HepG2 (cell line): ENCODE data around the gene HMGCR. TPM values are rescaled to one million over a fixed set of nuclear protein-coding genes. Genes with fewer than 3 reads are reported as not detected.
A peak's percentile ranks its signal among the peaks of the same experiment; 100 is the strongest.

Source experiments
- AGO2 ChIP-seq: fragments of 200-400 bp; formaldehyde crosslinking; optimal IDR thresholded peaks from 2 replicates; pipeline ENCODE3; 2017; ENCODE audit warnings: mild to moderate bottlenecking, low read depth, low read length, moderate library complexity
- ATF1 ChIP-seq: IDR thresholded peaks from 2 replicates; pipeline ENCODE4 v1.6.1; 2016; ENCODE audit warnings: mild to moderate bottlenecking, control low read depth
- ATRX ChIP-seq: sonication (generic); formaldehyde crosslinking; IDR thresholded peaks from 2 replicates; pipeline ENCODE4 v1.4.0; 2020; ENCODE audit warnings: missing genetic modification reagents, borderline replicate concordance
- FOXC1 ChIP-seq: sonication (generic); formaldehyde crosslinking; IDR thresholded peaks from 2 replicates; pipeline ENCODE4 v1.8.0; 2022; ENCODE audit warnings: mild to moderate bottlenecking, missing genetic modification reagents, borderline replicate concordance
- GATA4 ChIP-seq: sonication (generic); IDR thresholded peaks from 2 replicates; pipeline ENCODE4 v1.6.1; 2016; ENCODE audit warnings: antibody characterized with exemption, low read depth, borderline replicate concordance
- GATAD2A ChIP-seq: IDR thresholded peaks from 2 replicates; pipeline ENCODE4 v1.6.1; 2016
- HNRNPLL ChIP-seq: fragments of 200-400 bp; formaldehyde crosslinking; IDR thresholded peaks from 2 replicates; pipeline ENCODE4 v1.6.1; 2017; ENCODE audit warnings: mild to moderate bottlenecking, low read depth, low read length; ENCODE audit not compliant: poor library complexity, severe bottlenecking
- HOXA5 ChIP-seq: sonication (generic); formaldehyde crosslinking; IDR thresholded peaks from 2 replicates; pipeline ENCODE4 v1.4.0; 2020; ENCODE audit warnings: missing genetic modification reagents
- MNT ChIP-seq: fragments of 450-650 bp; IDR thresholded peaks from 2 replicates; pipeline ENCODE4 v1.6.1; 2016
- MTERF4 ChIP-seq: sonication (generic); formaldehyde crosslinking; IDR thresholded peaks from 2 replicates; pipeline ENCODE4 v1.8.0; 2023; ENCODE audit warnings: mild to moderate bottlenecking, missing genetic modification reagents
- NR3C1 ChIP-seq: sonication (generic); formaldehyde crosslinking; IDR thresholded peaks from 2 replicates; pipeline ENCODE4 v1.4.0; 2020; ENCODE audit warnings: missing genetic modification reagents
- STAG1 ChIP-seq: sonication (generic); formaldehyde crosslinking; IDR thresholded peaks from 2 replicates; pipeline ENCODE4 v1.4.0; 2020; ENCODE audit warnings: missing genetic modification reagents
- TERF1 ChIP-seq: sonication (generic); formaldehyde crosslinking; IDR thresholded peaks from 2 replicates; pipeline ENCODE4 v1.8.0; 2022; ENCODE audit warnings: mild to moderate bottlenecking, missing genetic modification reagents, moderate library complexity
- ZMYM4 ChIP-seq: sonication (generic); formaldehyde crosslinking; IDR thresholded peaks from 2 replicates; pipeline ENCODE4 v1.8.1; 2023; ENCODE audit warnings: mild to moderate bottlenecking, missing genetic modification reagents
- ZNF256 ChIP-seq: sonication (generic); formaldehyde crosslinking; conservative IDR thresholded peaks from 2 replicates; pipeline ENCODE4 v1.4.0; 2020; ENCODE audit warnings: missing genetic modification reagents
- ZNF530 ChIP-seq: sonication (generic); formaldehyde crosslinking; IDR thresholded peaks from 2 replicates; pipeline ENCODE4 v1.5.0; 2020; ENCODE audit warnings: low read depth, mild to moderate bottlenecking, missing genetic modification reagents
- ZNF569 ChIP-seq: sonication (generic); formaldehyde crosslinking; IDR thresholded peaks from 2 replicates; pipeline ENCODE4 v1.5.0; 2020; ENCODE audit warnings: mild to moderate bottlenecking, missing genetic modification reagents, moderate library complexity, borderline replicate concordance
- ZNF572 ChIP-seq: sonication (generic); formaldehyde crosslinking; IDR thresholded peaks from 2 replicates; pipeline ENCODE4 v1.5.1; 2020; ENCODE audit warnings: mild to moderate bottlenecking, missing genetic modification reagents
- ZSCAN9 ChIP-seq: IDR thresholded peaks from 2 replicates; pipeline ENCODE4 v1.6.1; 2016; ENCODE audit warnings: borderline replicate concordance
- polyA plus RNA-seq, 8 experiments: library from polyadenylated mRNA; depleted of rRNA in 3 of 8; stranded (reverse) in 7 of 8; unstranded in 1 of 8; fragments of >200 nt; fragmentation: Illumina TruSeq in 4 of 8; extraction: Trizol in 4 of 8; gene quantifications; 2 replicates each; pipeline versions ENCODE4 v1.2.1 to v1.2.3, GENCODE V29; 2011 to 2016; ENCODE audit warnings: low read depth in 4 of 8, missing spikeins in 1 of 8, mixed read lengths in 1 of 8; ENCODE audit not compliant: insufficient read depth in 1 of 8
- total RNA-seq, 5 experiments: library from RNA; depleted of rRNA; stranded (reverse); fragments of >200 nt; fragmentation: Illumina TruSeq; extraction: Trizol; gene quantifications; 2 replicates each; pipeline ENCODE4 v1.2.3, GENCODE V29; 2016; ENCODE audit warnings: low read depth in 1 of 5
- TF ChIP-seq, protein P1 (sequence below): sonication (generic); formaldehyde crosslinking; IDR thresholded peaks from 2 replicates; pipeline ENCODE4 v1.9.0; 2021; ENCODE audit warnings: missing genetic modification reagents, borderline replicate concordance
- TF ChIP-seq, protein P2 (sequence below): sonication (generic); formaldehyde crosslinking; IDR thresholded peaks from 2 replicates; pipeline ENCODE4 v1.4.0; 2020; ENCODE audit warnings: mild to moderate bottlenecking, missing genetic modification reagents
- TF ChIP-seq, protein P3 (sequence below): sonication (generic); formaldehyde crosslinking; IDR thresholded peaks from 2 replicates; pipeline ENCODE4 v1.4.0; 2020; ENCODE audit warnings: missing genetic modification reagents, borderline replicate concordance

HMGCR gene
- total and polyA plus RNA-seq, 2 of the 13 experiments (the other 11 are each of a cell fraction or from before 2014, with no cell fraction given) = 43.0 to 144 TPM

GRCh38 chr5:75336615-75337336, at the start of gene HMGCR (continued):
- TF ChIP-seq, protein P1, sequence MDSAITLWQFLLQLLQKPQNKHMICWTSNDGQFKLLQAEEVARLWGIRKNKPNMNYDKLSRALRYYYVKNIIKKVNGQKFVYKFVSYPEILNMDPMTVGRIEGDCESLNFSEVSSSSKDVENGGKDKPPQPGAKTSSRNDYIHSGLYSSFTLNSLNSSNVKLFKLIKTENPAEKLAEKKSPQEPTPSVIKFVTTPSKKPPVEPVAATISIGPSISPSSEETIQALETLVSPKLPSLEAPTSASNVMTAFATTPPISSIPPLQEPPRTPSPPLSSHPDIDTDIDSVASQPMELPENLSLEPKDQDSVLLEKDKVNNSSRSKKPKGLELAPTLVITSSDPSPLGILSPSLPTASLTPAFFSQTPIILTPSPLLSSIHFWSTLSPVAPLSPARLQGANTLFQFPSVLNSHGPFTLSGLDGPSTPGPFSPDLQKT (CRISPR knock-in tag) = no peak
- no peak for TF ChIP-seq ZNF569 (CRISPR knock-in tag)
- peak; percentile 72 for TF ChIP-seq STAG1 (CRISPR knock-in tag)
- TF ChIP-seq HOXA5 (CRISPR knock-in tag) = peak; percentile 16; the same call in 1 of the 2 replicates
- TF ChIP-seq GATA4 = no peak; the same call in 1 of the 2 replicates
- TF ChIP-seq ATF1 (CRISPR knock-in tag) = peak; percentile 95
- no peak for TF ChIP-seq TERF1
- TF ChIP-seq FOXC1 (CRISPR knock-in tag) = no peak
- peak; percentile 49 for TF ChIP-seq ZSCAN9 (CRISPR knock-in tag)
- no peak for TF ChIP-seq ZNF572 (CRISPR knock-in tag)
- peak; percentile 93 for TF ChIP-seq ZMYM4 (CRISPR knock-in tag)
- no peak for TF ChIP-seq ZNF530 (CRISPR knock-in tag)
- TF ChIP-seq, protein P2, sequence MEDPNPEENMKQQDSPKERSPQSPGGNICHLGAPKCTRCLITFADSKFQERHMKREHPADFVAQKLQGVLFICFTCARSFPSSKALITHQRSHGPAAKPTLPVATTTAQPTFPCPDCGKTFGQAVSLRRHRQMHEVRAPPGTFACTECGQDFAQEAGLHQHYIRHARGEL (CRISPR knock-in tag) = no peak
- TF ChIP-seq GATAD2A = peak; percentile 42; the same call in 1 of the 2 replicates
- no peak for TF ChIP-seq NR3C1 (CRISPR knock-in tag)
- peak; percentile 87 for TF ChIP-seq MTERF4 (CRISPR knock-in tag)
- TF ChIP-seq HNRNPLL = peak; percentile 98
- TF ChIP-seq, protein P3, sequence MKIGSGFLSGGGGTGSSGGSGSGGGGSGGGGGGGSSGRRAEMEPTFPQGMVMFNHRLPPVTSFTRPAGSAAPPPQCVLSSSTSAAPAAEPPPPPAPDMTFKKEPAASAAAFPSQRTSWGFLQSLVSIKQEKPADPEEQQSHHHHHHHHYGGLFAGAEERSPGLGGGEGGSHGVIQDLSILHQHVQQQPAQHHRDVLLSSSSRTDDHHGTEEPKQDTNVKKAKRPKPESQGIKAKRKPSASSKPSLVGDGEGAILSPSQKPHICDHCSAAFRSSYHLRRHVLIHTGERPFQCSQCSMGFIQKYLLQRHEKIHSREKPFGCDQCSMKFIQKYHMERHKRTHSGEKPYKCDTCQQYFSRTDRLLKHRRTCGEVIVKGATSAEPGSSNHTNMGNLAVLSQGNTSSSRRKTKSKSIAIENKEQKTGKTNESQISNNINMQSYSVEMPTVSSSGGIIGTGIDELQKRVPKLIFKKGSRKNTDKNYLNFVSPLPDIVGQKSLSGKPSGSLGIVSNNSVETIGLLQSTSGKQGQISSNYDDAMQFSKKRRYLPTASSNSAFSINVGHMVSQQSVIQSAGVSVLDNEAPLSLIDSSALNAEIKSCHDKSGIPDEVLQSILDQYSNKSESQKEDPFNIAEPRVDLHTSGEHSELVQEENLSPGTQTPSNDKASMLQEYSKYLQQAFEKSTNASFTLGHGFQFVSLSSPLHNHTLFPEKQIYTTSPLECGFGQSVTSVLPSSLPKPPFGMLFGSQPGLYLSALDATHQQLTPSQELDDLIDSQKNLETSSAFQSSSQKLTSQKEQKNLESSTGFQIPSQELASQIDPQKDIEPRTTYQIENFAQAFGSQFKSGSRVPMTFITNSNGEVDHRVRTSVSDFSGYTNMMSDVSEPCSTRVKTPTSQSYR (CRISPR knock-in tag) = peak; percentile 43; the same call in 1 of the 2 replicates
- peak; percentile 69 for TF ChIP-seq MNT
- TF ChIP-seq ATRX = no peak
- no peak for TF ChIP-seq AGO2
- no peak for TF ChIP-seq ZNF256 (CRISPR knock-in tag)
